ENCODE data around the gene ABCC6.
"Not testable (repeated sequence)": the region's sequence is repeated elsewhere in the genome, so short reads cannot be mapped to it uniquely, and the experiment has no call there.

Gene ABCC6

GRCh38 chr16:16110111-16110490 lies 113.2 kb downstream of the ABCC6 start:
- no peak for DNase-seq (ENCODE audit: low read depth)
- TF ChIP-seq, protein P1, sequence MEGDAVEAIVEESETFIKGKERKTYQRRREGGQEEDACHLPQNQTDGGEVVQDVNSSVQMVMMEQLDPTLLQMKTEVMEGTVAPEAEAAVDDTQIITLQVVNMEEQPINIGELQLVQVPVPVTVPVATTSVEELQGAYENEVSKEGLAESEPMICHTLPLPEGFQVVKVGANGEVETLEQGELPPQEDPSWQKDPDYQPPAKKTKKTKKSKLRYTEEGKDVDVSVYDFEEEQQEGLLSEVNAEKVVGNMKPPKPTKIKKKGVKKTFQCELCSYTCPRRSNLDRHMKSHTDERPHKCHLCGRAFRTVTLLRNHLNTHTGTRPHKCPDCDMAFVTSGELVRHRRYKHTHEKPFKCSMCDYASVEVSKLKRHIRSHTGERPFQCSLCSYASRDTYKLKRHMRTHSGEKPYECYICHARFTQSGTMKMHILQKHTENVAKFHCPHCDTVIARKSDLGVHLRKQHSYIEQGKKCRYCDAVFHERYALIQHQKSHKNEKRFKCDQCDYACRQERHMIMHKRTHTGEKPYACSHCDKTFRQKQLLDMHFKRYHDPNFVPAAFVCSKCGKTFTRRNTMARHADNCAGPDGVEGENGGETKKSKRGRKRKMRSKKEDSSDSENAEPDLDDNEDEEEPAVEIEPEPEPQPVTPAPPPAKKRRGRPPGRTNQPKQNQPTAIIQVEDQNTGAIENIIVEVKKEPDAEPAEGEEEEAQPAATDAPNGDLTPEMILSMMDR (IDR thresholded peaks at IDR 0.05; ENCODE audit: low read depth, low read length, missing control alignments), result no peak

GRCh38 chr16:16109453-16110110 lies 113.7 kb downstream of the ABCC6 start:
- TF ChIP-seq, protein P1 (IDR thresholded peaks at IDR 0.05; ENCODE audit: low read depth, low read length, missing control alignments), result no peak
- DNase-seq (ENCODE audit: low read depth), result no peak
- no peak overlapping the region for H3K4me3 ChIP-seq (ENCODE audit: low read depth, low read length)

More at GRCh38 chr16:16110111-16110490, 113.2 kb downstream of the ABCC6 start:
- H3K4me3 ChIP-seq (ENCODE audit: low read depth, low read length), result no peak overlapping the region

GRCh38 chr16:16108759-16109158 lies 114.5 kb downstream of the ABCC6 start:
- no peak overlapping the region for H3K4me3 ChIP-seq (ENCODE audit: low read depth, low read length)
- no peak for DNase-seq (ENCODE audit: low read depth)
- TF ChIP-seq, protein P1 (IDR thresholded peaks at IDR 0.05; ENCODE audit: low read depth, low read length, missing control alignments), result no peak

GRCh38 chr16:16107839-16108238 lies 115.5 kb downstream of the ABCC6 start:
- DNase-seq (ENCODE audit: low read depth), result no peak
- no peak overlapping the region for H3K4me3 ChIP-seq (ENCODE audit: low read depth, low read length)
- TF ChIP-seq, protein P1 (IDR thresholded peaks at IDR 0.05; ENCODE audit: low read depth, low read length, missing control alignments), result no peak

DNA sequence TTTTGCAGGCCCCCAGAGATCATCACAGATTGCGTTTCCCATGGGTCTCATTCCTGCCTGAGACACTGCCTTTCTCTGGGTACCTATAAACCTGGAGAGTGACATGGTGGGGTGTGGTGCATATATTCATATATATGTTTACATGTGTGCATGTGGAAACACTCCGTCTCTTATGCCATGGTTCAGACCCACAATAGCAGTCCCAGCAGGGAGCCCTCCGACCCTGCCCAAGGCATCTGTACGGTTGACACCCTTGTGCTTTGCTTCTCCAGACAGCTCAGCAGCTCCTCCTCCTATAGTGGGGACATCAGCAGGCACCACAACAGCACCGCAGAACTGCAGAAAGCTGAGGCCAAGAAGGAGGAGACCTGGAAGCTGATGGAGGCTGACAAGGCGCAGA lies 116.8 kb downstream of the ABCC6 start:
- H3K4me3 ChIP-seq (ENCODE audit: low read depth, low read length), result no peak overlapping the region
- TF ChIP-seq, protein P1 (IDR thresholded peaks at IDR 0.05; ENCODE audit: low read depth, low read length, missing control alignments), result no peak
- no peak for DNase-seq (ENCODE audit: low read depth)

DNA sequence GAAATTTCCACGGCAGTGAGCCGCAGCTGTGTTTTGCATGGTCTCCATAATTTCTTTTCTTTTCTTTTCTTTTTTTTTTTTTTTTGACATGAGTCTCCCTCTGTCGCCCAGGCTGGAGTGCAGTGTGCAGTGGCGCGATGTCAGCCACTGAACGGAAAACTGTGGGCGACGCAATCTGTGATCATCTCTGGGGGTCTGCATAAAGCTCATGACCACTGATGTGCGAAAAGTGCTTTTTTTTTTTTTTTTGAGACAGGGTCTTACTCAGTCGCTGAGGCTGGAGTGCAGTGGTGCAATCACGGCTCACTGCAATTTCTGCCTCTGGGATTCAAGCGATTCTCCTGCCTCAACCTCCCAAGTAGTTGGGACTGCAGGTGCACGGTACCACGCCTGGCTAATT lies 117.6 kb downstream of the ABCC6 start:
- TF ChIP-seq, protein P1 (IDR thresholded peaks at IDR 0.05; ENCODE audit: low read depth, low read length, missing control alignments), result no peak
- no peak overlapping the region for H3K4me3 ChIP-seq (ENCODE audit: low read depth, low read length)
- DNase-seq (ENCODE audit: low read depth), result no peak

- H3K4me3 ChIP-seq (ENCODE audit: low read depth, low read length); DNase-seq (ENCODE audit: low read depth): not testable (repeated sequence)
These were observed 118.5 kb downstream of the ABCC6 start for GRCh38 chr16:16104804-16105141.

- DNase-seq (ENCODE audit: low read depth); H3K4me3 ChIP-seq (ENCODE audit: low read depth, low read length): not testable (repeated sequence)
These were observed 119.0 kb downstream of the ABCC6 start for GRCh38 chr16:16104132-16104803.

All from GM12864 (cell line).